Activated CD8-positive, alpha-beta memory T cell treated with anti-CD3 and anti-CD28 coated beads for 1 hour (primary cell): ENCODE data around the gene EME2.

Experiments
- DNase-seq, 2 donors: peaks; one replicate each; pipeline ENCODE4 v3.0.0-alpha.2; 2020; ENCODE audit warnings: low read depth in 1 of 2; ENCODE audit errors: extremely low read depth in 1 of 2

Gene EME2

DNA sequence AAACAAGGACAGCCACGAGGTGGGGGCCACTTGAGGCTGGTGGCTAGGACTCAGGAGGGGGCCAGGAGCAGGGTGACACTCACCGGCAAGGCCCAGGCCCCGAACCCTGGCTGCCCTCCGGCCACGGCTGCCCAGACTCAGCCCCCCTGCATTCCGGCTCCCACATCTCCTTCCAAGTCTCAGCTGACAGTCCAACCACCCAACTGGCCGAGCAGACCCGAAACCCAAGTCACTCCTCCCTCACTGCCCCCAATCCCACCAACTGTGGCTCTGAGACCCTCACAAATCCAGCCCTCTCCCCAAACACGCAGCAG lies 44.6 kb downstream of the EME2 start:
- DNase-seq: no peak

DNA sequence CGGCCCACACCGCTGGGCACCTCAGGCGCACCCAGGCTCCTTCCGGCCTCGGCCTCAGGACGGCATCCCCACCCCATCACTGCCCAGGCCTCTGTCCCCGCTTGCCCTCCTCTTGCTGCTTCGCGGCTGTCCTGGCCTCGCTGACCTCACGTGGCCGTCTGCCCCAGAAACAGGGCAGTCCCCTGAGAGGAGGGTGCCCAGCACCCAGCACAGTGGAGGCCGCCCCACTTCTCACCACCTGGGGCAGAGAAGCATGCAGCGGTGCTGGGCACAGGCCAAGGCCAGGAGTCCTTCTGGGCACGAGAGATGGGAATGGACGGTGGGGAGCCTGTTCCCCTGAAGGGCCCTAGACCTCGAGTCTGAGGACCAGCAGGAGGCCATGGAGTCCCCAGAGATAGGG lies 45.1 kb downstream of the EME2 start:
- no peak for DNase-seq

DNA sequence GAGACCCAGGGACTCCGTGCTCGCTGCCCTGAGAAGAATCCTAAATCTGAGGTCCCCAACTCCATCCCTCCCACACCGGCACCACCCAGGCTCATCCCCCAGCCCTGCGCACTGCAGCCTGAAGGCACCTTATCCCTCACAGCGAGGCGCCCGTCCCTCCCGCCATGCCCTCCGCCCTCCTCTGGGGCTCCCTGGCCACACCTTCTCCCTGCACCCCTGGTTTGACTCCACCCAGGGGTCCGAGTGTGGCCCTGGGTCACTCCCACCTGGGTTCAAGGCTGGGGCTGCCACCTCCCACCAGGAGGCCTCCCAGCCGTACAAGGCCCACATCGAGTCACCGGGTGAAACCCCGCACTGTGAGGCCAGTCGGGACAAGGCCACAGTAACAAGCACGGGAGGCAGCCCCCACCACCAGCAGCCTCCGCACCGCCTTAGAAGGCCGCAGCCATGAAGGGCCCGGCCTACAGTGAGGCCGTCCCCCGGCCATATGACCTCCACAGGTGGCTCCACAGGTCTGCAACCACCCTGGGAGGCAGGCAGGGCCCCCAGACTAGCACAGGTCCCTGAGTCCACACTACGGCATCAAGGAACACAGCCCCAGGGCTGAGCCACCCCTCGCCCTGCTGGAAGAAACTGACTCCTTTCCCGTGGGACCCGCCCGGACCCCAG lies 45.7 kb downstream of the EME2 start:
- DNase-seq: no peak

DNA sequence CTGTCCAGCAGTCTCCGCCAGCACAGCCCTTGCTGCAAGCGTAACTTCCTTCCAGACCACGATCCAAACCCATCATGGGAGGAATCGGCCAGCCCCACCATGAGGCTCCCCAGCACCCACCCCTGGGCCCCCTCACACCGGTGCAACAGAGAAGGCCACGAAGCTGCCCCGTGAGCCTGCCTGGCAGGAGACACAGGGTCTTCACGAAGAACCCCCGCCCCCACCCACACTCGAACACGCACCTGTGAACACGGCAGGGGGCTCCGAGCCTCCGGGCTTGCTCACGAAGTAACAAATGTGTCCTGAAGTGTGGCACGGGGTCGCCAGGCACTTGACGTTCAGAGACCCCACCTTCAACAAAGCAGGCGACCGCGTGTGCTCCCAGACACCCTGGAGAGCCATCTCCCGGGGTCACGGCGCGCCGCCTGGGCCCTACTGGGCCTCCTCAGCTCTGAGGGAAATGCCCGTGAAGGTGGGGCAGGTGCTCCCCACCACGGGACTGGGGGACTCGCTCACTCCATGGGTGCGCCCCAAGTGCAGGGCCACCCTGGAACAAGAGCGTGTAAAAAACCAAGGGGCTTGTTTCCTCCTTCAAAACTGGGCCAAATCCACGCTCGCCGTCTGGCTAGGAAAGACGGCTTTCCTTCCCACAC lies 46.4 kb downstream of the EME2 start:
- no peak for DNase-seq

DNA sequence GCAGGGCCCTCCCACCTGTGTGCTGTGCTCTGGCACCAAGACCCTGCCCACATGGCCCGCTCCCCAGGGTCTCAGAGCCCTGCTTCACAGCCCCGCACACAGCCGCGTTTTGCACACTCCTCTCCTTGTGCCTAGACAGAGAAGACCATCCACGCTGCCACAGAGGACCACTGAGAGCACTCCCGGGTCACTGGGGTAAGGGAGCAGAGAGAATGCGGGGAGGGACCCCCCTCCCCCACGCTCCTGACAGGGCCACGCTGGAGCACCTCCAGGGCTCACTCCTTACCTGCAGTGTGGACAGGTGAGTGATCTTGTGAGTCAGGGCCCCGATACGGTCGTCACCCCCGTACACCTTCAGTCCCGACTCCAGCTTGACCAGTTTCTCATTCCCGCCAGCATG lies 47.0 kb downstream of the EME2 start:
- DNase-seq: no peak

DNA sequence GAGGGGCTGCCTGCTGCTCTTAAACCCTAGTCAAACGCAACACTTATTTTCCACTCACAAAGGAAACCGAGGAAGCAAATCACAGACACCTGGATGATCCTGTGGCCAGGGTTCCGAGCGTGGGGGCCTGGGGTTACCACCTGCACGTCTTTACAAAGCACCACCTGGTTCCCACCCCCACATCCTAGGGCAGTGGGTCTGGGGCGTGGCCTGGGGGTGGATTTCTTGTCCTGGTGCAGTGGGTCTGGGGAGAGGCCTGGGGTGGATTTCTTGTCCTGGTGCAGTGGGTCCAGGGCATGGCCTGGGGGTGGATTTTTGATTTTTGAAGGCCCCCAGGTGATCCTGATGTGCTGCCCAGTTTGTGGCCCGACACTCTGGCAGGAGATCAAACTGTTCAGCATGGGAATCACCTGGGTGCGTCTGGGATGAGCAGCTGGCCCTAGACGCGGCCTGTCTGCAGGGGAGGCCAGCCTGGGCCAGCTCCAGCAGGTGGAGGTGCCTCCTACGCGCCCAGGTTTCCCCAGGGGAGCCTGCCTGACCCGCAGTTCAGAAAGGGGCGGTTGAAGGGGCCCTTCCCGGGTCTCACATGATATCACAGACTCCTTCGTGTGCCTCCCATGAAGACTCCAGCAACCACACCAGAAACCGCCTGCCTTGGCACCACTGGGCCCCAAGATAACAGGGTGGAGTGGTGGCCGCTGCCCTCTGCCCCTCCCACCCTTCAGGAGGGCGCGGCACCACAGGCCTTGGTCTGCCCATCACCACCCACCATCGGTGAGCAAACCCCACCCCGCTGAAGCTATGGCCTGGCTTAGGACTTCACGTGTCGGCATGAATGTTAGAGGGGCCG lies 47.7 kb downstream of the EME2 start:
- no peak for DNase-seq

DNA sequence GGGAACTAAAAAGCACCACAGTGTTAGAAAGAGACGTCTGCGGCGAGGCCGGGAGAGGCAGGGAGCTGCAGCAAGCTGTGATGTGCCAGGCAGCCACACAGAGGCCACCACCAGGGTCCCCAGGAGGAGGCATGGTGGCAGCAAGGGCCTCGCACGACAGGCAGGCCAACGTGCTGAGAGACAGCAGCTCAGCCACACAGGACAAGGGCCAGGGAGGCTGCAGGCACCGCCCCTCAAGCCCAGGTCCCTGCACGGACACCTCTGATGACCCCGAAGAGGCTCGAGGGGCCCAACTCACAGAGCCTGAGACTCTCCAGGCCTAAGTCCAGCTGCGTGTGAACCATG lies 48.3 kb downstream of the EME2 start:
- DNase-seq: no peak

DNA sequence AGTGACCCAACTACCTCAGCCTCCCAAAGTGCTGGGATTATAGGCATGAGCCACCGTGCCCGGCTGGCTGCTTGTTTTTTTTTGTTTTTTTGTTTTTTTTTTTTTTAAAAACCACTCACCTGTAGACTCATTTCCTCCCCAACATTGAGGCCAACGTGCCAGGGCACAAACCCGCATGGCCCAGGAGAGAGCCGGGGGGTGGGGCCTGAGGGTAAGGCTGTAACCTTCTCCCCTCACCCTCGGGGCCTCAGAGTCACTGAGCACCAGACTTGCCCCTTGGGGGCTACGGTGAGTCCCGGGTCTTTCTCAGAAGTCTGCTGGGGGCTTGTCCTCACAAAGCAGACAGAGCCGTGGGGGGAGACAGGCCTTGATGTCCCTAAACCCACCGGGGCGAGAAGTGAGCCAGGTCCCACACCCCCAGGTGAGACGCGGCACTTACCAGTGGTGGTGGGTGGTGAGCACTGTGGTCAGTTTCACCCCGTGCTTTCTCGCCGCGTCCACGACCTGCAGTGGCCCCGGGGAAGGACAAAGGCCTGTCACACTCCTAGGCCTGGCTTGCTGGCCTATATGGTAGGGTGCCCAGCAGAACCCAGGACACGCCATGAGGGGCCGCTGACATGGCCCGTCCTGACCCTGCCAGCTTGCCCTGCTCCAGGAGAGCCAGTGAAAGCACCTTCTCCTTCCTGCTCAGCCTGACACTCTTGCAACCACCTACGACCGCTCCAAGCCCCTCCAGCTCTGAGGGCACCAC lies 49.4 kb downstream of the EME2 start:
- DNase-seq: no peak

DNA sequence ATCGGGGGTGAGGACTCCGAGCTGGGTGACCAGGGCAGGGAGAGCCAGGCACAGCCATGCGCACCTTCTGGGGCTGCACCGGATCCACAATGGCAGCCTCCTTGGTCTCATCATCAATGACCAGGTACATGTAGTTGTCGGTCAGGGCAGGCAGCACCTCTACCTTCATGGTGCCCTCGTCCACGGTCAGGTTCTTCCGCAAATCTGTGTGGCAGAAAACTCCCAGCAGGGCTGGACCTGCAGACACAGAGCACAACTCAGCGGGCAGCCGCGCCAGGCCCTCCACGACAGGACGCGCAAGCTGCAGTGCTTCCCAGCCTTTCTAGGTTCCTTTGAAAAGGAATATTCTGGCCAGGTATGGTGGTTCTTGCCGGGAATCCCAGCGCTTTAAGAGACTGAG lies 50.2 kb downstream of the EME2 start:
- no peak for DNase-seq

DNA sequence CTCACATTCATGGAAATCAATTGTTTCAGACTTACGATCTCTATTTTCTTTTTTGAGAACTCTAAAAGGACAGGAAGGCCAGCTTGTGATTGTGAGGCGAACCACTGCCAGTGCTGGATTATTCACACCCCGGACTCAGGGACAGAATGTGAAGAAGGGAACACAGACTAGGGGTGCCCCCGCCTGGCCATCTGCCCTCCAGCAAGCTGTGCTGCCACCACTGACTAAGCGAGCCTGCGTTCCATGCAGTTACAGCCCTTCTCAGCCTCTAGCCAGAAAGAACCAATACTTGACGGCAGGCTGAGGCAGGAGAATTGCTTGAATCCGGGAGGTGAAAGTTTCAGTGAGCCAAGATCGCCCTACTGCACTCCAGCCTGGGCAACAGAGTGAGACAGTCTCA lies 51.2 kb downstream of the EME2 start:
- no peak for DNase-seq

DNA sequence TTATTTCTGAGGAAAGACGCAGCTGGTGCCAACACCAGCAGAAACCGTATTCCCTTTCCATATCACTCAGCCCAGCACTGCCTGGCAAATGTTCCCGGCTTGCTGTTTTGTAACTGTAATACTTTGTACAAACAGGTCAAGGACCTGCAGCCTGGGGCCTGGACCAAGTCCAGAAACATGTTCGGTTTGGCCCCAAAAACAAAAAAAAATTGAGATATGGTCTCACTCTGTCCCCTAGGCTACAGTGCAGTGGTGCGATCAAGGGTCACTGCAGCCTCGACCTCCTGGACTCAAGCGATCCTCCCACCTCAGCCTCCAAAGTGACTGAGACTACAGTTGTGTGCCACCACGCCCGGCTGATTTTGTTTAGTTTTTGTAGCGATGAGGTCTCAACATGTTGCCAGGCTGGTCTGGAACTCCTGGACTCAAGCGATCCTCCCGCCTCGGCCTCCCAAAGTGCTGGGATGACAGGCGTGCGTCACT lies 52.8 kb downstream of the EME2 start:
- no peak for DNase-seq
